ENCODE measurements around the gene PTPRJ. TPM values are rescaled to one million over a fixed set of nuclear protein-coding genes. Genes with fewer than 3 reads are reported as not detected.

PTPRJ gene

Small RNA genes lying within 50 kb of the gene (small RNA-seq; reads per million reads assigned to genes)
- gene MIR3161 = not detected

All from skeletal muscle satellite cell (primary cell).